ENCODE data around the gene DTWD2. TPM values are rescaled to one million over a fixed set of nuclear protein-coding genes. Genes with fewer than 3 reads are reported as not detected.
A peak's percentile ranks its signal among the peaks of the same experiment; 100 is the strongest.

Gene DTWD2
- total RNA-seq: 13.0 TPM

- Histone ChIP-seq H3K27me3 (ENCODE audit: control insufficient read depth in 3 of 3, insufficient read depth in 3 of 3, low read length in 3 of 3) (no peaks in the 10 kb centered on the region), H3K4me1 (ENCODE audit: control insufficient read depth in 3 of 3, insufficient read depth in 3 of 3, low read length in 3 of 3) (peaks cover 0 to 11% (median 4%) of the 10 kb centered on the region in 3 donors), H3K36me3 (ENCODE audit: control insufficient read depth in 3 of 3, insufficient read depth in 3 of 3, low read length in 3 of 3) (no peaks in the 10 kb centered on the region), H3K4me3 (ENCODE audit: low read length in 3 of 3) (peak within 1 kb of the TSS; percentile 80 to 99 (median 90)), H3K9ac (ENCODE audit: low read depth in 1 of 3, low read length in 3 of 3) (peak within 1 kb of the TSS; percentile 82 to 96 (median 93)), H3K9me3 (ENCODE audit: control insufficient read depth in 3 of 3, low read length in 3 of 3) (no peaks in the 10 kb centered on the region), H3K27ac (ENCODE audit: low read depth, low read length) (peak within 1 kb of the TSS; percentile 82)
Observed at GRCh38 chr5:118987988-118988865, at the start of gene DTWD2. Gene DTWD2, minus strand, starts transcription at chr5:118988547. Its CDS starts 36 bp downstream, at chr5:118988511.

- H3K27ac ChIP-seq (ENCODE audit: low read depth, low read length): no peak overlapping the region
Observed at GRCh38 chr5:119037496-119038215, 49.3 kb upstream of the DTWD2 start.

GRCh38 chr5:119036101-119036762 lies 47.9 kb upstream of the DTWD2 start:
- H3K4me1 ChIP-seq (ENCODE audit: control insufficient read depth in 3 of 3, insufficient read depth in 3 of 3, low read length in 3 of 3): no peaks in the 10 kb centered on the region
- no peak overlapping the region for H3K4me3 ChIP-seq (ENCODE audit: low read length in 3 of 3)
- H3K36me3 ChIP-seq (ENCODE audit: control insufficient read depth in 3 of 3, insufficient read depth in 3 of 3, low read length in 3 of 3): no peaks in the 10 kb centered on the region
- no peaks in the 10 kb centered on the region for H3K9me3 ChIP-seq (ENCODE audit: control insufficient read depth in 3 of 3, low read length in 3 of 3)
- no peak overlapping the region for H3K27ac ChIP-seq (ENCODE audit: low read depth, low read length)
- H3K27me3 ChIP-seq (ENCODE audit: control insufficient read depth in 3 of 3, insufficient read depth in 3 of 3, low read length in 3 of 3): no peaks in the 10 kb centered on the region
- H3K9ac ChIP-seq (ENCODE audit: low read depth in 1 of 3, low read length in 3 of 3): no peak overlapping the region

More at GRCh38 chr5:119037496-119038215, 49.3 kb upstream of the DTWD2 start:
- Histone ChIP-seq H3K9me3 (ENCODE audit: control insufficient read depth in 3 of 3, low read length in 3 of 3) (no peaks in the 10 kb centered on the region), H3K4me3 (ENCODE audit: low read length in 3 of 3) (no peak overlapping the region), H3K4me1 (ENCODE audit: control insufficient read depth in 3 of 3, insufficient read depth in 3 of 3, low read length in 3 of 3) (no peaks in the 10 kb centered on the region), H3K36me3 (ENCODE audit: control insufficient read depth in 3 of 3, insufficient read depth in 3 of 3, low read length in 3 of 3) (no peaks in the 10 kb centered on the region), H3K27me3 (ENCODE audit: control insufficient read depth in 3 of 3, insufficient read depth in 3 of 3, low read length in 3 of 3) (no peaks in the 10 kb centered on the region), H3K9ac (ENCODE audit: low read depth in 1 of 3, low read length in 3 of 3) (no peak overlapping the region)

- Histone ChIP-seq H3K4me1 (ENCODE audit: control insufficient read depth in 3 of 3, insufficient read depth in 3 of 3, low read length in 3 of 3) (no peaks in the 10 kb centered on the region), H3K4me3 (ENCODE audit: low read length in 3 of 3) (no peak overlapping the region), H3K27ac (ENCODE audit: low read depth, low read length) (no peak overlapping the region), H3K9ac (ENCODE audit: low read depth in 1 of 3, low read length in 3 of 3) (no peak overlapping the region), H3K9me3 (ENCODE audit: control insufficient read depth in 3 of 3, low read length in 3 of 3) (no peaks in the 10 kb centered on the region), H3K36me3 (ENCODE audit: control insufficient read depth in 3 of 3, insufficient read depth in 3 of 3, low read length in 3 of 3) (no peaks in the 10 kb centered on the region), H3K27me3 (ENCODE audit: control insufficient read depth in 3 of 3, insufficient read depth in 3 of 3, low read length in 3 of 3) (no peaks in the 10 kb centered on the region)
Observed at GRCh38 chr5:119033135-119033534, 44.8 kb upstream of the DTWD2 start.

GRCh38 chr5:119032656-119033055 lies 44.3 kb upstream of the DTWD2 start:
- Histone ChIP-seq H3K27me3 (ENCODE audit: control insufficient read depth in 3 of 3, insufficient read depth in 3 of 3, low read length in 3 of 3) (no peaks in the 10 kb centered on the region), H3K27ac (ENCODE audit: low read depth, low read length) (no peak overlapping the region), H3K4me3 (ENCODE audit: low read length in 3 of 3) (no peak overlapping the region), H3K4me1 (ENCODE audit: control insufficient read depth in 3 of 3, insufficient read depth in 3 of 3, low read length in 3 of 3) (no peaks in the 10 kb centered on the region), H3K9ac (ENCODE audit: low read depth in 1 of 3, low read length in 3 of 3) (no peak overlapping the region), H3K9me3 (ENCODE audit: control insufficient read depth in 3 of 3, low read length in 3 of 3) (no peaks in the 10 kb centered on the region), H3K36me3 (ENCODE audit: control insufficient read depth in 3 of 3, insufficient read depth in 3 of 3, low read length in 3 of 3) (no peaks in the 10 kb centered on the region)

GRCh38 chr5:119031905-119032304 lies 43.6 kb upstream of the DTWD2 start:
- Histone ChIP-seq H3K4me3 (ENCODE audit: low read length in 3 of 3) (no peak overlapping the region), H3K9ac (ENCODE audit: low read depth in 1 of 3, low read length in 3 of 3) (no peak overlapping the region), H3K4me1 (ENCODE audit: control insufficient read depth in 3 of 3, insufficient read depth in 3 of 3, low read length in 3 of 3) (no peaks in the 10 kb centered on the region), H3K27me3 (ENCODE audit: control insufficient read depth in 3 of 3, insufficient read depth in 3 of 3, low read length in 3 of 3) (no peaks in the 10 kb centered on the region), H3K27ac (ENCODE audit: low read depth, low read length) (no peak overlapping the region), H3K36me3 (ENCODE audit: control insufficient read depth in 3 of 3, insufficient read depth in 3 of 3, low read length in 3 of 3) (no peaks in the 10 kb centered on the region), H3K9me3 (ENCODE audit: control insufficient read depth in 3 of 3, low read length in 3 of 3) (no peaks in the 10 kb centered on the region)

GRCh38 chr5:119031011-119031886 lies 42.9 kb upstream of the DTWD2 start:
- H3K27ac ChIP-seq (ENCODE audit: low read depth, low read length): no peak overlapping the region
- no peaks in the 10 kb centered on the region for H3K36me3 ChIP-seq (ENCODE audit: control insufficient read depth in 3 of 3, insufficient read depth in 3 of 3, low read length in 3 of 3)
- no peaks in the 10 kb centered on the region for H3K4me1 ChIP-seq (ENCODE audit: control insufficient read depth in 3 of 3, insufficient read depth in 3 of 3, low read length in 3 of 3)
- H3K27me3 ChIP-seq (ENCODE audit: control insufficient read depth in 3 of 3, insufficient read depth in 3 of 3, low read length in 3 of 3): no peaks in the 10 kb centered on the region
- H3K9me3 ChIP-seq (ENCODE audit: control insufficient read depth in 3 of 3, low read length in 3 of 3): no peaks in the 10 kb centered on the region
- no peak overlapping the region for H3K4me3 ChIP-seq (ENCODE audit: low read length in 3 of 3)
- no peak overlapping the region for H3K9ac ChIP-seq (ENCODE audit: low read depth in 1 of 3, low read length in 3 of 3)

GRCh38 chr5:119028575-119028974 lies 40.2 kb upstream of the DTWD2 start:
- no peak overlapping the region for H3K4me3 ChIP-seq (ENCODE audit: low read length in 3 of 3)

GRCh38 chr5:119022773-119023172 lies 34.4 kb upstream of the DTWD2 start:
- no peaks in the 10 kb centered on the region for H3K36me3 ChIP-seq (ENCODE audit: control insufficient read depth in 3 of 3, insufficient read depth in 3 of 3, low read length in 3 of 3)
- H3K27ac ChIP-seq (ENCODE audit: low read depth, low read length): no peak overlapping the region
- no peaks in the 10 kb centered on the region for H3K27me3 ChIP-seq (ENCODE audit: control insufficient read depth in 3 of 3, insufficient read depth in 3 of 3, low read length in 3 of 3)
- H3K9me3 ChIP-seq (ENCODE audit: control insufficient read depth in 3 of 3, low read length in 3 of 3): no peaks in the 10 kb centered on the region
- no peak overlapping the region for H3K9ac ChIP-seq (ENCODE audit: low read depth in 1 of 3, low read length in 3 of 3)
- H3K4me3 ChIP-seq (ENCODE audit: low read length in 3 of 3): no peak overlapping the region
- H3K4me1 ChIP-seq (ENCODE audit: control insufficient read depth in 3 of 3, insufficient read depth in 3 of 3, low read length in 3 of 3): no peaks in the 10 kb centered on the region

More at GRCh38 chr5:119028575-119028974, 40.2 kb upstream of the DTWD2 start:
- Histone ChIP-seq H3K27ac (ENCODE audit: low read depth, low read length) (no peak overlapping the region), H3K27me3 (ENCODE audit: control insufficient read depth in 3 of 3, insufficient read depth in 3 of 3, low read length in 3 of 3) (no peaks in the 10 kb centered on the region), H3K9me3 (ENCODE audit: control insufficient read depth in 3 of 3, low read length in 3 of 3) (no peaks in the 10 kb centered on the region), H3K36me3 (ENCODE audit: control insufficient read depth in 3 of 3, insufficient read depth in 3 of 3, low read length in 3 of 3) (no peaks in the 10 kb centered on the region), H3K4me1 (ENCODE audit: control insufficient read depth in 3 of 3, insufficient read depth in 3 of 3, low read length in 3 of 3) (no peaks in the 10 kb centered on the region), H3K9ac (ENCODE audit: low read depth in 1 of 3, low read length in 3 of 3) (no peak overlapping the region)
